GM12864 (cell line): ENCODE data around the gene CCSER1.

ENCODE experiments used
- DNase-seq: peaks from one replicate; pipeline ENCODE4 v3.0.0-alpha.2; 2011; ENCODE audit warnings: low read depth
- H3K4me3 ChIP-seq: 2 replicates; pipeline ENCODE4 v1.5.1; 2011; ENCODE audit warnings: mild to moderate bottlenecking, low read depth, low read length, control low read depth
- CTCF ChIP-seq: IDR thresholded peaks from 2 replicates; pipeline ENCODE4 v1.5.1; 2011; ENCODE audit warnings: low read depth, mild to moderate bottlenecking, moderate library complexity, low read length, control low read depth, inconsistent platforms; ENCODE audit errors: missing control alignments

Gene CCSER1

GRCh38 chr4:90960840-90961239 is 833.6 kb downstream of the CCSER1 start:
- no peak for TF ChIP-seq CTCF
- no peak overlapping the region for H3K4me3 ChIP-seq
- DNase-seq, result no peak

- no peak for TF ChIP-seq CTCF
- no peak for DNase-seq
- H3K4me3 ChIP-seq, result no peak overlapping the region
Measured at GRCh38 chr4:90970021-90970420, 842.8 kb downstream of the CCSER1 start.

- no peak for TF ChIP-seq CTCF
- no peak for DNase-seq
- no peak overlapping the region for H3K4me3 ChIP-seq
Measured at GRCh38 chr4:90977726-90978125, 850.5 kb downstream of the CCSER1 start.

GRCh38 chr4:90979556-90979955 is 852.4 kb downstream of the CCSER1 start:
- no peak for TF ChIP-seq CTCF
- no peak overlapping the region for H3K4me3 ChIP-seq
- DNase-seq, result no peak

GRCh38 chr4:90982813-90983212 is 855.6 kb downstream of the CCSER1 start:
- DNase-seq, result no peak
- no peak overlapping the region for H3K4me3 ChIP-seq
- no peak for TF ChIP-seq CTCF

- DNase-seq, result no peak
- no peak overlapping the region for H3K4me3 ChIP-seq
- no peak for TF ChIP-seq CTCF
Measured at GRCh38 chr4:90990284-90990683, 863.1 kb downstream of the CCSER1 start.

GRCh38 chr4:90992213-90992612 is 865.0 kb downstream of the CCSER1 start:
- TF ChIP-seq CTCF, result no peak
- DNase-seq, result no peak
- no peak overlapping the region for H3K4me3 ChIP-seq
